ENCODE data around the gene DYNC1I1. TPM values are rescaled to one million over a fixed set of nuclear protein-coding genes. Genes with fewer than 3 reads are reported as not detected.

DYNC1I1 gene
- total RNA-seq, 1 donor from 2014 or later: 4.4 TPM

GRCh38 chr7:95788884-95789283 is 16.5 kb downstream of the DYNC1I1 start:
- Mint-ChIP-seq H3K4me1 (peaks cover 11% of the 10 kb centered on the region), H3K9me3 (peaks cover 4% of the 10 kb centered on the region), H3K36me3 (no peaks in the 10 kb centered on the region), H3K4me3 (no peak overlapping the region), H3K27me3 (ENCODE audit: low read depth) (peaks cover 3% of the 10 kb centered on the region), H3K27ac (no peak overlapping the region)
- DNase-seq (ENCODE audit: low spot score in 2 of 2, unreplicated experiment in 2 of 2): no peak
- no peak for TF ChIP-seq CTCF (IDR thresholded peaks at IDR 0.05; ENCODE audit: unreplicated experiment)

- Mint-ChIP-seq H3K4me1 (peaks cover 17% of the 10 kb centered on the region), H3K4me3 (no peak overlapping the region), H3K9me3 (peaks cover 4% of the 10 kb centered on the region), H3K27me3 (ENCODE audit: low read depth) (no peaks in the 10 kb centered on the region), H3K27ac (no peak overlapping the region), H3K36me3 (no peaks in the 10 kb centered on the region)
- no peak for DNase-seq (ENCODE audit: low spot score in 2 of 2, unreplicated experiment in 2 of 2)
- no peak for TF ChIP-seq CTCF (IDR thresholded peaks at IDR 0.05; ENCODE audit: unreplicated experiment)
These were observed 21.3 kb downstream of the DYNC1I1 start for GRCh38 chr7:95793658-95794057.

- no peak for DNase-seq (ENCODE audit: low spot score in 2 of 2, unreplicated experiment in 2 of 2)
- TF ChIP-seq CTCF (IDR thresholded peaks at IDR 0.05; ENCODE audit: unreplicated experiment): no peak
- Mint-ChIP-seq H3K4me3 (no peak overlapping the region), H3K27ac (no peak overlapping the region), H3K27me3 (ENCODE audit: low read depth) (peaks cover 2% of the 10 kb centered on the region), H3K36me3 (no peaks in the 10 kb centered on the region), H3K4me1 (peaks cover 18% of the 10 kb centered on the region), H3K9me3 (peaks cover 4% of the 10 kb centered on the region)
These were observed 22.7 kb downstream of the DYNC1I1 start for GRCh38 chr7:95794917-95795515.

GRCh38 chr7:95796617-95797016 is 24.3 kb downstream of the DYNC1I1 start:
- peaks cover 22% of the 10 kb centered on the region for H3K4me1 Mint-ChIP-seq

GRCh38 chr7:95798401-95798930 is 26.1 kb downstream of the DYNC1I1 start:
- Mint-ChIP-seq H3K4me3 (no peak overlapping the region), H3K4me1 (peaks cover 15% of the 10 kb centered on the region), H3K9me3 (no peaks in the 10 kb centered on the region), H3K27me3 (ENCODE audit: low read depth) (peaks cover 6% of the 10 kb centered on the region), H3K27ac (no peak overlapping the region), H3K36me3 (no peaks in the 10 kb centered on the region)
- no peak for DNase-seq (ENCODE audit: low spot score in 2 of 2, unreplicated experiment in 2 of 2)
- TF ChIP-seq CTCF (IDR thresholded peaks at IDR 0.05; ENCODE audit: unreplicated experiment): no peak

More at GRCh38 chr7:95796617-95797016, 24.3 kb downstream of the DYNC1I1 start:
- Mint-ChIP-seq H3K27ac (no peak overlapping the region), H3K36me3 (no peaks in the 10 kb centered on the region), H3K27me3 (ENCODE audit: low read depth) (peaks cover 3% of the 10 kb centered on the region), H3K9me3 (peaks cover 4% of the 10 kb centered on the region), H3K4me3 (no peak overlapping the region)
- no peak for DNase-seq (ENCODE audit: low spot score in 2 of 2, unreplicated experiment in 2 of 2)
- no peak for TF ChIP-seq CTCF (IDR thresholded peaks at IDR 0.05; ENCODE audit: unreplicated experiment)

All from mesothelial cell of epicardium (in vitro differentiated cells).